GM21619 (cell line): ENCODE results near the gene IL4R.
"Not testable (repeated sequence)": the region's sequence is repeated elsewhere in the genome, so short reads cannot be mapped to it uniquely, and the experiment has no call there.

Experiments used
- ATAC-seq: cut with Tn5 transposase; IDR thresholded peaks from one replicate; pipeline ENCODE4 v1.9.1; 2021; ENCODE audit not compliant: unreplicated experiment

The IL4R gene

DNA sequence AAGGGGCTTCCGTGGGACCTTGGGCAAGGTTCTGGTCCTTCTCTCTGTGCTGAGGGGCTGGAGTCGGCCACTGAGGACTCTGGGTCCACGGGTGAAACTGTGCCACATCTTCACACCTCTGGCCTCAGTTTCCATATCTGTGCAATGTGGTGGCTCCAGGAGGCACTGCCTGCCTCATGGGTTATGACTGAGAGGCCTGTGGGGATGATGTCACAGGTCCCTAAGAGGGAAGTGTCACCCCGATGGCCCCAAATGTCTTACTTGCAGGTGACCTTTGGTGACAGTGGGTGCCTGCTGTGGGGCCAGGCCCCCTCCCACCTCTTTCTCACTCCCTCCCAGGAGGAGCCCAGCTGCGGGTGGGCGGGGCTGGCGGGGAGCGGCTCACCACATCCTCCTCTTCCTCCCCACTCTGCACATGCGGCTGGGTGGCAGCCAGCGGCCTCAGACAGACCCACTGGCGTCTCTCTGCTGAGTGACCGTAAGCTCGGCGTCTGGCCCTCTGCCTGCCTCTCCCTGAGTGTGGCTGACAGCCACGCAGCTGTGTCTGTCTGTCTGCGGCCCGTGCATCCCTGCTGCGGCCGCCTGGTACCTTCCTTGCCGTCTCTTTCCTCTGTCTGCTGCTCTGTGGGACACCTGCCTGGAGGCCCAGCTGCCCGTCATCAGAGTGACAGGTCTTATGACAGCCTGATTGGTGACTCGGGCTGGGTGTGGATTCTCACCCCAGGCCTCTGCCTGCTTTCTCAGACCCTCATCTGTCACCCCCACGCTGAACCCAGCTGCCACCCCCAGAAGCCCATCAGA, 88.2 kb downstream of the IL4R start, which contains the start of gene IL21R:
IL21R (plus strand) TSS at position 407 of the 801 bp plus-strand sequence. CDS start 27,898 bp downstream, outside the sequence.
- ATAC-seq: peak; percentile 55

GRCh38 chr16:27402569-27402963, 88.8 kb downstream of the IL4R start:
- ATAC-seq: no peak

DNA sequence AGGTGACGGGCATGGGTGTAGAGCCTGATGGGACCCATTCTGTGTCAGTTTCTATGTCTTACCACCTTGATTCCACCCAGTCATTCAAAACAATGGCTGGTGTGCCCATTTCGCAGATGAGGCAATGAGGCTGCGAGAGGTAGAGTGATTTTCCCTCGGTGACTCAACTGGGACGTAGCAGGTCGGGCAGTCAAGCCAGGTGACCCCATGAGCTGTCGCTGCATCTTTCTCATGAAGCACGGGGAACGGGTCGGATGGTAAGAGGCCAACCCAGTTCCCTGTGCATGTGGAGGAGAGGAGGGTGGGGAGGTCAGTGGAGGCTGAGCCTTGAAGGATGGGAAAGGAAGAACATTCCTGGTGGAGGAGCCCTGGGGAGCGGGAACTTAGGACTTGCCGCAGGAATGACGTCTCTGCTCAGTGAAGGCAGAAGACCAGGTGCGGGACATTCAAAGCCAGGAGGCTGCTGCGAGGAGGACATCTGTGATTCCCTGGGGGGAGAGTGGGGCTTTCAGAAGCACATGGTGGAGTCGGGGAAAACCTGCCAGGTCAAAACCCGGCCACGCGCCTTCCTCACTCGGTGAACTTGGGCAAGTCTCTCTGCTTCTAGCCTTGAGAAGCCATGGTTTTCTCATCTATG, 89.3 kb downstream of the IL4R start:
- ATAC-seq: no peak

- no peak for ATAC-seq
Observed at GRCh38 chr16:27403601-27403992, 89.8 kb downstream of the IL4R start.

DNA sequence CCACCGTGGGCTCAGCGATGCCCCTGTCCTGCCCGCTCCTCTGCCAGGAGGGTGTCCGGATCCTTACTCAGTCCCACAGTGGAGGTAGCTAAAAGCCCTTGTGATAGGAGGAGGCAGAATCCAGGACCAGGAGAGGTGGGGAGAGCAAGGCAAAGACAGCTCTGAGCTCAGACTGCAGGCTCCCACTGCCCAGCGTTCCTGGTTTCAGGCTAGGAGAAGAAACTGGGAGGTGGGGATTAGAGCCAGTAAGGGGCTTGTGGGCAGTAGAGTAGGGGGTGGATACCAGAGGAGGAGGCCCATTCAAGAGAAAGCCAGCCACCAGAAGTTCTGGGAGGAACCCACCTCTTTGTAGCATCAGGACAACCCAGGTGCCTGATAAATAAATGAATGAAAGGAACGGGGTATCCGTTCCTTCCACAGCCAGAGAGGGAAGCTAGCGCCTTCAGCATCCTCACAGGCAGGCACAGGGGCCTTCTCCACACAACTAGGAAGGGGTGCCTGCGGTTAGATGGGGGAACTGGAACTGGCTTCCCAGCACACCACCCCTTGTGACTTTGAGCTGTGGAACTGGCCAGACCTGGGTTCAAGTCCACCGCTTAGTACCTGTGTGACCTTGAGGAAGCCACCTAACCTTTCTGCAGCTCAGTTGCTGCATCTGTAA, 90.5 kb downstream of the IL4R start:
- ATAC-seq: no peak

- ATAC-seq: no peak
Observed at GRCh38 chr16:27405546-27406451, 92.0 kb downstream of the IL4R start.

DNA sequence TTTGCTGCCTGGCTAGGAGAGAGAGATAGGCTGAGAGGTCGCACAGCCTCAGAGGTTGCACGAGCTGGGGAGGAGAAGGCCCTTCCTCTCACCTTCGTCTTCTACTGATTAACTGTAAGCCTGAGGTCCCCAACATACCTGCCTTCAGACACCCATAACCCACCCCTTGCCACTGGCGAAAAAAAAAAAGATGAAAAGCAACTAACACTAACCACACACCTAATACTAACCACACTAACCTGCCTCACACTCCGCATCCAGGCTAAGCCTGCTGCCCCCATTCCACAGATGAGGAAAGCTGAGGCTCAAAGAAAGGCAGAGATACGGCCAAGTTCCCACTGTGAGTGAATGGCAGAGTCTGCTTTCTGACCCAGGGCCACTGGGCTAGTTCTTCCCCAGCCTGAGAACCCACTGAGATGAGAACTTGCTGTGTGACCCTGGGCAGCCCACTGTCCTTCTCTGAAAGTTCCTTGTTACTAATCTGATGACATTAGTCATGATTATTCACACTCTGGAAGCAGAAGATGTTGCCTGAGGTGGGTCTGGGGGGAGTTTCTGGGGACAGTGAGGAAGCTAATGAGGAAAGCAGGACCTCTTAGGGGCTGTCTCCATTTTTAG, 92.8 kb downstream of the IL4R start:
- no peak for ATAC-seq

GRCh38 chr16:27407133-27407532, 93.4 kb downstream of the IL4R start:
- no peak for ATAC-seq

- ATAC-seq: peak; percentile 32
Observed at GRCh38 chr16:27408012-27408601, 94.3 kb downstream of the IL4R start.

GRCh38 chr16:27408602-27409031, 94.8 kb downstream of the IL4R start:
- no peak for ATAC-seq

DNA sequence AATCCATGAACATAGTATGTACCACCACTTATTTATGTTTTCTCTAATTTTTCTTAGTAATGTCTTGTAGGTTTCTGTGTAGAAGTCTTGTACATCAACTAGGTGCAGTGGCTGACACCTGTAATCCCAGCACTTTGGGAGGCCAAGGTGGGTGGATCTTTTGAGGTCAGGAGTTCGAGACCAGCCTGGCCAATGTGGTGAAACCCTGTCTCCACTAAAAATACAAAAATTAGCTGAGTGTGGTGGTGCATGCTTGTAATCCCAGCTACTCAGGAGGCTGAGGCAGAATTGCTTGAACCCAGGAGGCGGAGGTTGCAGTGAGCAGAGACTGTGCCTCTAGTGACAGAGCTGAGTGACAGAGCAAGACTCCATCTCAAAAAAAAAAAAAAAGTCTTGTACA, 96.2 kb downstream of the IL4R start:
- ATAC-seq: not testable (repeated sequence)

GRCh38 chr16:27410761-27411160, 97.0 kb downstream of the IL4R start:
- ATAC-seq: no peak

DNA sequence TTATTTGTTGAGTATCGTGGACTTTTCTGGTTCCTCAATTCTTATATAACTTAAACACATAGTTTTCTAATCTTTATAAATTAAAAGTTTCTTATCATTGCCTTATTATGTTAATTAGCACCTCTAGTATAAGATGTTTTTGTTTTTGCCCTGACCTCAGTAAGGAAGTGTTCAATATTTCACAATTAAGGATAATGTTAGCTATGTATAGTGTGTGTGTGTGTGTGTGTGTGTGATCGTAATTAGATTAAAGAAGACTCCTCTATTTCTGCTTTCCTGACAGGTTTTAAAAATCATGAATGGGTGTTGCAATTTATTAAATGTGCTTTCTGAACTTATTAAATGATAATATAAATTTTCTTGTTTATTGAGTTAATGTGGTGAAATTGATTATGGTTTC, 100.2 kb downstream of the IL4R start:
- no peak for ATAC-seq
